D721Med (cell line): Measurements from ENCODE around the gene RNFT2.
"Not testable (repeated sequence)": the region's sequence is repeated elsewhere in the genome, so short reads cannot be mapped to it uniquely, and the experiment has no call there.

Experiments used
- DNase-seq: peaks from one replicate; pipeline ENCODE4 v3.0.0; 2011; ENCODE audit warnings: low spot score; ENCODE audit not compliant: insufficient read length
- FAIRE-seq: peaks from 2 replicates; lab custom pipeline; 2011; peaks lifted over from hg19 to GRCh38; lab: Jason Lieb, UNC
- CTCF ChIP-seq: IDR thresholded peaks from 2 replicates; pipeline ENCODE4 v1.5.1; 2012; ENCODE audit warnings: mild to moderate bottlenecking, control low read depth; ENCODE audit not compliant: insufficient read depth; ENCODE audit errors: missing control alignments

Gene RNFT2

GRCh38 chr12:116806845-116807440 is 68.8 kb downstream of the RNFT2 start:
- DNase-seq (no peak), FAIRE-seq (no peak)
- TF ChIP-seq CTCF: no peak

GRCh38 chr12:116807546-116807945 is 69.4 kb downstream of the RNFT2 start:
- TF ChIP-seq CTCF: no peak
- no peak for DNase-seq
- FAIRE-seq: no peak

GRCh38 chr12:116808113-116809105 is 70.3 kb downstream of the RNFT2 start:
- no peak for DNase-seq
- TF ChIP-seq CTCF: no peak
- no peak for FAIRE-seq

GRCh38 chr12:116812238-116812637 is 74.1 kb downstream of the RNFT2 start:
- TF ChIP-seq CTCF: no peak
- no peak for FAIRE-seq
- DNase-seq: no peak

GRCh38 chr12:116813271-116814041 is 75.3 kb downstream of the RNFT2 start:
- TF ChIP-seq CTCF: no peak
- no peak for FAIRE-seq
- DNase-seq: no peak

GRCh38 chr12:116814766-116815165 is 76.7 kb downstream of the RNFT2 start:
- DNase-seq, FAIRE-seq: not testable (repeated sequence)

- DNase-seq (no peak), FAIRE-seq (no peak)
- no peak for TF ChIP-seq CTCF
Measured at GRCh38 chr12:116818341-116818856, 80.3 kb downstream of the RNFT2 start.
